PC-3 (cell line): ENCODE results near the gene ANOS1. TPM values are rescaled to one million over a fixed set of nuclear protein-coding genes. Genes with fewer than 3 reads are reported as not detected.

Source experiments
- ATAC-seq: fragments of 200-7000 bp; cut with Tn5 transposase; 2 replicates; pipeline ENCODE4 v1.9.1; 2020; ENCODE audit warnings: mild to moderate bottlenecking, moderate library complexity
- BruUV-seq: library from RNA; stranded (reverse); fragments of 400-500 nt; replicated peaks from 2 replicates; lab custom pipeline; 2021; lab: Mats Ljungman, UMichigan
- CTCF ChIA-PET: fragments of 300-600 bp; sonication (Branson Sonifier 250); formaldehyde crosslinking; loops from one replicate; lab custom pipeline; 2022; ENCODE audit warnings: antibody characterized with exemption; lab: Charles Lee
- POLR2A ChIA-PET: fragments of 300-600 bp; sonication (Branson Sonifier 250); formaldehyde crosslinking; loops from one replicate; lab custom pipeline; 2022; ENCODE audit warnings: antibody characterized with exemption; ENCODE audit not compliant: unreplicated experiment; lab: Charles Lee
- DNase-seq: peaks from one replicate; pipeline ENCODE4 v3.0.0-alpha.2; 2015
- H2AFZ ChIP-seq: fragments of 300-600 bp; sonication (generic); 2 replicates; pipeline ENCODE4 v1.6.0; 2016; ENCODE audit warnings: antibody characterized with exemption, low read length
- H3F3A ChIP-seq: fragments of 300-600 bp; sonication (generic); one replicate; pipeline ENCODE4 v1.6.0; 2017; ENCODE audit warnings: antibody characterized with exemption, low read length, control low read depth, mild to moderate bottlenecking; ENCODE audit not compliant: unreplicated experiment
- H3K27ac ChIP-seq: fragments of 300-600 bp; sonication (generic); 2 replicates; pipeline ENCODE4 v1.5.1; 2016; ENCODE audit warnings: mild to moderate bottlenecking, low read length
- H3K27me3 ChIP-seq: fragments of 300-600 bp; sonication (generic); 2 replicates; pipeline ENCODE4 v1.6.1; 2016; ENCODE audit warnings: low read length, mixed read lengths
- H3K36me3 ChIP-seq: fragments of 300-600 bp; sonication (generic); 2 replicates; pipeline ENCODE4 v1.6.1; 2016; ENCODE audit warnings: low read depth, mixed run types, low read length, mixed read lengths
- H3K4me1 ChIP-seq: fragments of 300-600 bp; sonication (generic); 2 replicates; pipeline ENCODE4 v1.5.1; 2016; ENCODE audit warnings: low read length; ENCODE audit not compliant: insufficient read depth
- H3K4me2 ChIP-seq: fragments of 300-600 bp; sonication (generic); 2 replicates; pipeline ENCODE4 v1.6.0; 2016; ENCODE audit warnings: low read length
- H3K4me3 ChIP-seq: fragments of 300-600 bp; sonication (generic); 2 replicates; pipeline ENCODE4 v1.5.1; 2016; ENCODE audit warnings: mild to moderate bottlenecking, low read length, mixed read lengths
- H3K79me2 ChIP-seq: fragments of 300-600 bp; sonication (generic); 2 replicates; pipeline ENCODE4 v1.6.1; 2017; ENCODE audit warnings: low read length, mixed read lengths
- H3K9ac ChIP-seq: fragments of 300-600 bp; sonication (generic); 2 replicates; pipeline ENCODE4 v1.6.0; 2016; ENCODE audit warnings: mild to moderate bottlenecking, low read length
- H3K9me2 ChIP-seq: fragments of 300-600 bp; sonication (generic); replicated peaks from 2 replicates; pipeline ENCODE4 v1.6.1; 2016; ENCODE audit warnings: mixed run types, low read length, mixed read lengths
- H3K9me3 ChIP-seq: fragments of 300-600 bp; sonication (generic); 2 replicates; pipeline ENCODE4 v1.6.1; 2016; ENCODE audit warnings: low read length, mixed read lengths
- H4K20me1 ChIP-seq: fragments of 300-600 bp; sonication (generic); 2 replicates; pipeline ENCODE4 v1.6.1; 2016; ENCODE audit warnings: low read length, mixed read lengths
- EZH2 ChIP-seq: fragments of 300-600 bp; sonication (generic); IDR thresholded peaks from one replicate; pipeline ENCODE4 v1.6.1; 2017; ENCODE audit warnings: antibody characterized with exemption, mild to moderate bottlenecking, low read length; ENCODE audit not compliant: unreplicated experiment
- EZH2phosphoT487 ChIP-seq: fragments of 300-600 bp; sonication (generic); IDR thresholded peaks from 2 replicates; pipeline ENCODE4 v1.6.1; 2018; ENCODE audit warnings: mild to moderate bottlenecking, antibody characterized with exemption, low read length, borderline replicate concordance
- intact Hi-C: fragments of 100-400 bp; cut with micrococcal nuclease; formaldehyde crosslinking; loops from 2 replicates; pipeline ENCODE4 v1.9.0; 2023
- total RNA-seq: library from RNA; depleted of rRNA; stranded (reverse); fragments of >200 nt; gene quantifications from 2 replicates; pipeline ENCODE4 v1.2.3, GENCODE V29; 2014
- TF ChIP-seq, protein P1 (sequence below): fragments of 300-600 bp; sonication (generic); conservative IDR thresholded peaks from 2 replicates; pipeline ENCODE4 v1.5.1; 2017; ENCODE audit warnings: antibody characterized with exemption, low read depth, mild to moderate bottlenecking, low read length

The ANOS1 gene
- total RNA-seq, 1 experiment from 2014 or later, result 3.5 TPM

DNA sequence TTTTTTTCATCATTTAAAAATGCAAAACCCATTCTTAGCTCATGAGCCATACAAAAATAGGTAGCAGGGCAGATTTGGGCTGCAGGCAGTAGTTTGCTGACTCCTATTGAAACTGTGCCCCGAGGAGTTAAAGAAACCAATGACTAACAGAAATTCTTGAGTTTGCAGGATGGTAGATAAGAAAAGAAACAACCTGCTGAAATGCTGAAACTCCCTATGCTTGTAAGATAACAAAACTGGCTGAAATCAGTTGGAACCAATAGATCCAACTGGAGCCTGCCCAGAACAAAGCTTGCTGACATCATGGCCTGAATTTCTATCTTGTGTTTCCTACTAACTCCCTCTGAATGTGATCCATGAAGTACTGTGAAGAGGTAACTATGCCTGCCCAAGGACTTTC, 68.6 kb downstream of the ANOS1 start:
- DNase-seq (peak; percentile 22), ATAC-seq (no peak)
- no peaks in the 10 kb centered on the region for H3K79me2 ChIP-seq
- no peaks in the 10 kb centered on the region for H3K9me3 ChIP-seq
- TF ChIP-seq, protein P1, sequence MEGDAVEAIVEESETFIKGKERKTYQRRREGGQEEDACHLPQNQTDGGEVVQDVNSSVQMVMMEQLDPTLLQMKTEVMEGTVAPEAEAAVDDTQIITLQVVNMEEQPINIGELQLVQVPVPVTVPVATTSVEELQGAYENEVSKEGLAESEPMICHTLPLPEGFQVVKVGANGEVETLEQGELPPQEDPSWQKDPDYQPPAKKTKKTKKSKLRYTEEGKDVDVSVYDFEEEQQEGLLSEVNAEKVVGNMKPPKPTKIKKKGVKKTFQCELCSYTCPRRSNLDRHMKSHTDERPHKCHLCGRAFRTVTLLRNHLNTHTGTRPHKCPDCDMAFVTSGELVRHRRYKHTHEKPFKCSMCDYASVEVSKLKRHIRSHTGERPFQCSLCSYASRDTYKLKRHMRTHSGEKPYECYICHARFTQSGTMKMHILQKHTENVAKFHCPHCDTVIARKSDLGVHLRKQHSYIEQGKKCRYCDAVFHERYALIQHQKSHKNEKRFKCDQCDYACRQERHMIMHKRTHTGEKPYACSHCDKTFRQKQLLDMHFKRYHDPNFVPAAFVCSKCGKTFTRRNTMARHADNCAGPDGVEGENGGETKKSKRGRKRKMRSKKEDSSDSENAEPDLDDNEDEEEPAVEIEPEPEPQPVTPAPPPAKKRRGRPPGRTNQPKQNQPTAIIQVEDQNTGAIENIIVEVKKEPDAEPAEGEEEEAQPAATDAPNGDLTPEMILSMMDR, result no peak
- TF ChIP-seq EZH2phosphoT487, result no peak
- TF ChIP-seq EZH2, result no peak
- no peaks in the 10 kb centered on the region for H3K36me3 ChIP-seq
- intact Hi-C loops, result no loop called here
- no peaks in the 10 kb centered on the region for H4K20me1 ChIP-seq
- H3K27ac ChIP-seq, result no peak overlapping the region
- no peak overlapping the region for H3K9ac ChIP-seq
- H2AFZ ChIP-seq, result no peak overlapping the region
- no peaks in the 10 kb centered on the region for H3F3A ChIP-seq
- CTCF ChIA-PET, result no interaction called here
- POLR2A ChIA-PET, result no interaction called here
- H3K9me2 ChIP-seq, result no peaks in the 10 kb centered on the region
- no peaks in the 10 kb centered on the region for H3K4me1 ChIP-seq
- no peak overlapping the region for H3K4me2 ChIP-seq
- no peak overlapping the region for H3K4me3 ChIP-seq
- no TSS peak for BruUV-seq
- H3K27me3 ChIP-seq, result no peaks in the 10 kb centered on the region

DNA sequence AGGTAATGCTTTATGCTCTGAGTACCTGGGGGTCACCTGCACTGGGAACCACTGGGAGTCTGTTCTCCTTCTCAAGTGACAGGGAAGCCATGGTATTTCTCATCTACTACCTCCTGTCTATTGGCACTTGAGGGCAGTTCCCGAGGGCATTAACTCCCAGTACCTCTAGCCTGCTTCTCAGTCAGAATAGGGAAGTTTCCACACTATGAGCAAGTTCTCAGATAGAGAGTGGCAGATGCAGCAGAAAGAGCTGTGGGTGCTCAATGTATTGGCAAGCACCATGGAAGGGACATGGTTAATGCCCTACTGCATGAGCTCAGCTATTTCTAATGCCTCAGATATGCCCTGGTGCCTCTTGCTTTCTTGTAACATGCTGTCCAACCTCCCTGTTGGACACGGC, 74.1 kb downstream of the ANOS1 start:
- no peak for ATAC-seq
- H3K4me1 ChIP-seq, result peaks cover 9% of the 10 kb centered on the region
- ChIA-PET POLR2A (no interaction called here), CTCF (no interaction called here)
- H2AFZ ChIP-seq, result no peak overlapping the region
- no peaks in the 10 kb centered on the region for H3K36me3 ChIP-seq
- H3K9me2 ChIP-seq, result no peaks in the 10 kb centered on the region
- H3K27ac ChIP-seq, result no peak overlapping the region
- no TSS peak for BruUV-seq
- no peak overlapping the region for H3K9ac ChIP-seq
- H3K79me2 ChIP-seq, result no peaks in the 10 kb centered on the region
- no peak for TF ChIP-seq EZH2
- no peak for TF ChIP-seq EZH2phosphoT487
- TF ChIP-seq, protein P1, result no peak
- no peak overlapping the region for H3K4me3 ChIP-seq
- H3K27me3 ChIP-seq, result no peaks in the 10 kb centered on the region
- H3F3A ChIP-seq, result no peaks in the 10 kb centered on the region
- H3K4me2 ChIP-seq, result no peak overlapping the region
- H4K20me1 ChIP-seq, result no peaks in the 10 kb centered on the region
- intact Hi-C loops, result no loop called here
- no peaks in the 10 kb centered on the region for H3K9me3 ChIP-seq
- DNase-seq, result no peak

DNA sequence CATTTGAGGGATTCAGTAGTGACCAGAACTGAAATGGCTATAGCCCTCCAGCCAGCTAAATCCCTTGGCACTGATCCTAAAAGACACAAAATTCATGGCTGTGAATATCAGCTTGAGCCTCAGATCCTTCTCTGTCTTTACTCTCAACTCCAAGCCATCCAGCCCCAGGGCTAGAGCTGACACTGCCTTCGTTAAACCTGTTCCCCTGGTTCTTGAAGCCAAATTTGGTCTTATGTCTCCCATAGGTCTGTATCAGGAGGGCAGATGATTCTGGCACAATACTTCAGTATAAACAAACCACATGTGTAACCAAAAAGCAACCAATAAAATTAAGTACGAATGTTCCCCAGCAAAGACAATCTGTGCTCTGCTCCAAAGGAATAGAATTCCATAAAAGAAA, 78.0 kb downstream of the ANOS1 start:
- Histone ChIP-seq H3K4me3 (no peak overlapping the region), H3K27me3 (no peaks in the 10 kb centered on the region), H3K9me2 (no peaks in the 10 kb centered on the region), H3K79me2 (no peaks in the 10 kb centered on the region), H3K9me3 (no peaks in the 10 kb centered on the region), H3F3A (no peaks in the 10 kb centered on the region), H3K36me3 (no peaks in the 10 kb centered on the region), H3K27ac (no peak overlapping the region), H3K4me1 (peaks cover 9% of the 10 kb centered on the region), H4K20me1 (no peaks in the 10 kb centered on the region), H3K4me2 (peak overlapping the region; percentile 3; the same call in 1 of the 2 replicates), H3K9ac (no peak overlapping the region), H2AFZ (no peak overlapping the region)
- no TSS peak for BruUV-seq
- DNase-seq (peak; percentile 84), ATAC-seq (no peak)
- CTCF ChIA-PET, result no interaction called here
- POLR2A ChIA-PET, result no interaction called here
- no peak for TF ChIP-seq EZH2phosphoT487
- TF ChIP-seq, protein P1, result no peak
- TF ChIP-seq EZH2, result no peak
- intact Hi-C loops, result no loop called here
